SK-N-SH (cell line): Measurements from ENCODE around the gene RTCA.
"Not testable (repeated sequence)": the region's sequence is repeated elsewhere in the genome, so short reads cannot be mapped to it uniquely, and the experiment has no call there.

Experiments used
- CHD2 ChIP-seq: fragments of 150-350 bp; IDR thresholded peaks from 2 replicates; pipeline ENCODE4 v1.6.1; 2018; ENCODE audit warnings: low read length; ENCODE audit not compliant: partially characterized antibody
- FOXM1 ChIP-seq: IDR thresholded peaks from 2 replicates; pipeline ENCODE4 v1.4.0; 2012; ENCODE audit warnings: low read depth, mild to moderate bottlenecking
- NFIC ChIP-seq: IDR thresholded peaks from 2 replicates; pipeline ENCODE4 v1.4.0; 2012; ENCODE audit warnings: borderline replicate concordance
- RXRA ChIP-seq: IDR thresholded peaks from 2 replicates; pipeline ENCODE4 v1.4.0; 2012; ENCODE audit warnings: low read depth, mild to moderate bottlenecking, borderline replicate concordance
- TF ChIP-seq, protein P1 (sequence below): fragments of 200-600 bp; sonication (generic); IDR thresholded peaks from 2 replicates; pipeline ENCODE4 v1.6.1; 2017; ENCODE audit warnings: antibody characterized with exemption, mild to moderate bottlenecking, moderate library complexity

DNA sequence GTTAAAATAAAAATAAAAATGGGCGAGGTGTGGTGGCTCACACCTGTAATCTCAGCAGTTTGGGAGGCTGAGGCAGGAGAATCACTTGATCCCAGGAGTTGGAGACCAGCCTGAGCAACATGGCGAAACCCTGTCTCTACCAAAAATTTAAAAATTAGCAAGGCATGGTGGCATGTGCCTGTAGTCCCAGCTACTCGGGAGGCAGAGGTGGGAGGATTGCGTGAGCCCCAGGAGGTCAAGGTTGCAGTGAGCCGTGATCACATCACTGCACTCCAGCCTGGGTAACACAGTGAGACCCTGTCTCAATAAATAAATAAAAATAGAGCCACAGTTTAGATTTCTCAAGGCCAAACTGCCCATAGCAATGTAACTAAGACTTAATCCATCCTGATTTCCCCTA, 9.7 kb upstream of the RTCA start:
- TF ChIP-seq, protein P1, sequence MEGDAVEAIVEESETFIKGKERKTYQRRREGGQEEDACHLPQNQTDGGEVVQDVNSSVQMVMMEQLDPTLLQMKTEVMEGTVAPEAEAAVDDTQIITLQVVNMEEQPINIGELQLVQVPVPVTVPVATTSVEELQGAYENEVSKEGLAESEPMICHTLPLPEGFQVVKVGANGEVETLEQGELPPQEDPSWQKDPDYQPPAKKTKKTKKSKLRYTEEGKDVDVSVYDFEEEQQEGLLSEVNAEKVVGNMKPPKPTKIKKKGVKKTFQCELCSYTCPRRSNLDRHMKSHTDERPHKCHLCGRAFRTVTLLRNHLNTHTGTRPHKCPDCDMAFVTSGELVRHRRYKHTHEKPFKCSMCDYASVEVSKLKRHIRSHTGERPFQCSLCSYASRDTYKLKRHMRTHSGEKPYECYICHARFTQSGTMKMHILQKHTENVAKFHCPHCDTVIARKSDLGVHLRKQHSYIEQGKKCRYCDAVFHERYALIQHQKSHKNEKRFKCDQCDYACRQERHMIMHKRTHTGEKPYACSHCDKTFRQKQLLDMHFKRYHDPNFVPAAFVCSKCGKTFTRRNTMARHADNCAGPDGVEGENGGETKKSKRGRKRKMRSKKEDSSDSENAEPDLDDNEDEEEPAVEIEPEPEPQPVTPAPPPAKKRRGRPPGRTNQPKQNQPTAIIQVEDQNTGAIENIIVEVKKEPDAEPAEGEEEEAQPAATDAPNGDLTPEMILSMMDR = not testable (repeated sequence)
- not testable (repeated sequence) for TF ChIP-seq CHD2, RXRA, FOXM1, NFIC
